Measurements from ENCODE around the gene ASB8. TPM values are rescaled to one million over a fixed set of nuclear protein-coding genes. Genes with fewer than 3 reads are reported as not detected.

ASB8 gene
- total RNA-seq, 2 donors from 2014 or later: 37.0 to 39.5 TPM

GRCh38 chr12:48187916-48188695, 30.8 kb upstream of the ASB8 start:
- no peak overlapping the region for H3K9ac ChIP-seq (ENCODE audit: low read depth in 2 of 2, low read length in 2 of 2)
- no peak for DNase-seq
- H3K27me3 ChIP-seq: peaks cover 17% of the 10 kb centered on the region
- intact Hi-C loops (cut with DNase I): no loop called here
- no peak overlapping the region for H3K27ac ChIP-seq
- TF ChIP-seq CTCF (IDR thresholded peaks at IDR 0.05): no peak
- no peaks in the 10 kb centered on the region for H3K4me1 ChIP-seq
- H3K36me3 ChIP-seq: no peaks in the 10 kb centered on the region
- no peak overlapping the region for H3K4me3 ChIP-seq
- H3K9me3 ChIP-seq: no peaks in the 10 kb centered on the region

- Histone ChIP-seq H3K36me3 (no peaks in the 10 kb centered on the region), H3K9ac (ENCODE audit: low read depth in 2 of 2, low read length in 2 of 2) (no peak overlapping the region), H3K27me3 (peaks cover 22% of the 10 kb centered on the region), H3K27ac (no peak overlapping the region), H3K4me3 (no peak overlapping the region), H3K4me1 (no peaks in the 10 kb centered on the region), H3K9me3 (no peaks in the 10 kb centered on the region)
- TF ChIP-seq CTCF (IDR thresholded peaks at IDR 0.05): no peak
- intact Hi-C loops (cut with DNase I): no loop called here
- DNase-seq: no peak
Observed at GRCh38 chr12:48185181-48185919, 28.0 kb upstream of the ASB8 start.

GRCh38 chr12:48184549-48184922, 27.2 kb upstream of the ASB8 start:
- TF ChIP-seq CTCF (IDR thresholded peaks at IDR 0.05): no peak
- Histone ChIP-seq H3K4me1 (no peaks in the 10 kb centered on the region), H3K27me3 (peaks cover 22% of the 10 kb centered on the region), H3K36me3 (no peaks in the 10 kb centered on the region), H3K4me3 (peak overlapping the region; percentile 44), H3K9ac (ENCODE audit: low read depth in 2 of 2, low read length in 2 of 2) (peak overlapping the region in 1 of 2 donors; percentile 31), H3K9me3 (no peaks in the 10 kb centered on the region), H3K27ac (no peak overlapping the region)
- intact Hi-C loops (cut with DNase I): no loop called here
- no peak for DNase-seq

- intact Hi-C loops (cut with DNase I): no loop called here
- peak overlapping the region; percentile 44 for H3K4me3 ChIP-seq
- TF ChIP-seq CTCF (IDR thresholded peaks at IDR 0.05): no peak
- no peaks in the 10 kb centered on the region for H3K4me1 ChIP-seq
- no peaks in the 10 kb centered on the region for H3K36me3 ChIP-seq
- H3K27me3 ChIP-seq: peaks cover 22% of the 10 kb centered on the region
- no peaks in the 10 kb centered on the region for H3K9me3 ChIP-seq
- peak overlapping the region in 1 of 2 donors; percentile 60 for H3K9ac ChIP-seq (ENCODE audit: low read depth in 2 of 2, low read length in 2 of 2)
- DNase-seq: no peak
- no peak overlapping the region for H3K27ac ChIP-seq
Observed at GRCh38 chr12:48183876-48184548, 26.7 kb upstream of the ASB8 start.

- intact Hi-C loops (cut with DNase I): no loop called here
- no peak within 1 kb of the TSS for H3K27ac ChIP-seq
- H3K36me3 ChIP-seq: no peaks in the 10 kb centered on the region
- peak; percentile 70 for DNase-seq
- no peaks in the 10 kb centered on the region for H3K9me3 ChIP-seq
- no peak for TF ChIP-seq CTCF (IDR thresholded peaks at IDR 0.05)
- H3K27me3 ChIP-seq: peaks cover 22% of the 10 kb centered on the region
- peak within 1 kb of the TSS; percentile 60 to 62 for H3K9ac ChIP-seq (ENCODE audit: low read depth in 2 of 2, low read length in 2 of 2)
- H3K4me1 ChIP-seq: no peaks in the 10 kb centered on the region
- H3K4me3 ChIP-seq: peak within 1 kb of the TSS; percentile 44
Observed at GRCh38 chr12:48183091-48183875, 26.0 kb upstream of the ASB8 start, which contains the start of gene CCDC184. Gene CCDC184 (plus strand): TSS chr12:48183644. CDS start chr12:48184123, 479 bp downstream.

All from colonic mucosa (tissue), 4 donors.